SU-DHL-6 (cell line): ENCODE results near the gene PC.

Experiments used
- H2AFZ ChIP-seq: fragments of 200-600 bp; sonication (generic); 2 replicates; pipeline ENCODE4 v1.6.1; 2014; ENCODE audit warnings: low read depth, mild to moderate bottlenecking, moderate library complexity, mixed read lengths, antibody characterized with exemption, low read length; ENCODE audit not compliant: severe bottlenecking
- H3F3A ChIP-seq: fragments of 200-600 bp; shearing (Covaris generic); 2 replicates; pipeline ENCODE4 v1.6.0; 2016; ENCODE audit warnings: antibody characterized with exemption, mild to moderate bottlenecking; ENCODE audit not compliant: insufficient read depth
- H3K27ac ChIP-seq: fragments of 200-600 bp; sonication (generic); 2 replicates; pipeline ENCODE4 v1.5.1; 2016; ENCODE audit warnings: low read depth, mild to moderate bottlenecking, low read length, moderate library complexity, mixed read lengths
- H3K27me3 ChIP-seq: fragments of 200-600 bp; sonication (generic), shearing (Covaris generic); 2 replicates; pipeline ENCODE4 v1.6.0; 2014; ENCODE audit warnings: mild to moderate bottlenecking, low read length
- H3K36me3 ChIP-seq: fragments of 200-600 bp; sonication (generic); 2 replicates; pipeline ENCODE4 v1.6.1; 2014; ENCODE audit warnings: mild to moderate bottlenecking, low read length, mixed read lengths
- H3K4me2 ChIP-seq: fragments of 300-600, 200-600 bp; shearing (Covaris generic), sonication (generic); 2 replicates; pipeline ENCODE4 v1.6.0; 2014; ENCODE audit warnings: low read length, low read depth, mild to moderate bottlenecking; ENCODE audit not compliant: poor library complexity, severe bottlenecking
- H3K4me3 ChIP-seq: fragments of 200-600 bp; sonication (generic); 2 replicates; pipeline ENCODE4 v1.5.1; 2014; ENCODE audit warnings: antibody characterized with exemption, low read length, mild to moderate bottlenecking, mixed read lengths; ENCODE audit not compliant: insufficient read depth, poor library complexity, severe bottlenecking
- H3K79me2 ChIP-seq: fragments of 200-600 bp; sonication (generic); 2 replicates; pipeline ENCODE4 v1.6.1; 2014; ENCODE audit warnings: mild to moderate bottlenecking, low read length, moderate library complexity; ENCODE audit not compliant: insufficient read depth
- H3K9ac ChIP-seq: fragments of 200-600 bp; sonication (generic); 2 replicates; pipeline ENCODE4 v1.7.0; 2014; ENCODE audit warnings: mild to moderate bottlenecking, low read length
- H3K9me2 ChIP-seq: fragments of 200-600 bp; sonication (generic); replicated peaks from 2 replicates; pipeline ENCODE4 v1.6.1; 2014; ENCODE audit warnings: low read length; ENCODE audit not compliant: insufficient read depth
- H3K9me3 ChIP-seq: fragments of 200-600 bp; sonication (generic); 2 replicates; pipeline ENCODE4 v1.6.1; 2014; ENCODE audit warnings: low read length, mixed read lengths; ENCODE audit not compliant: insufficient read depth
- H4K20me1 ChIP-seq: fragments of 200-600 bp; sonication (generic); 2 replicates; pipeline ENCODE4 v1.6.1; 2014; ENCODE audit warnings: low read depth, mild to moderate bottlenecking, antibody characterized with exemption, low read length, moderate library complexity, mixed read lengths
- EZH2phosphoT487 ChIP-seq: fragments of 200-600 bp; sonication (generic), shearing (Covaris generic); conservative IDR thresholded peaks from 2 replicates; pipeline ENCODE4 v1.6.1; 2018; ENCODE audit warnings: mild to moderate bottlenecking, antibody characterized with exemption, low read length, moderate library complexity, mixed read lengths
- TF ChIP-seq, protein P1 (sequence below): fragments of 200-600 bp; sonication (generic); IDR thresholded peaks from one replicate; pipeline ENCODE4 v1.5.1; 2017; ENCODE audit warnings: antibody characterized with exemption, mild to moderate bottlenecking, low read length, moderate library complexity; ENCODE audit not compliant: insufficient read depth, poor library complexity, severe bottlenecking

Gene PC

DNA sequence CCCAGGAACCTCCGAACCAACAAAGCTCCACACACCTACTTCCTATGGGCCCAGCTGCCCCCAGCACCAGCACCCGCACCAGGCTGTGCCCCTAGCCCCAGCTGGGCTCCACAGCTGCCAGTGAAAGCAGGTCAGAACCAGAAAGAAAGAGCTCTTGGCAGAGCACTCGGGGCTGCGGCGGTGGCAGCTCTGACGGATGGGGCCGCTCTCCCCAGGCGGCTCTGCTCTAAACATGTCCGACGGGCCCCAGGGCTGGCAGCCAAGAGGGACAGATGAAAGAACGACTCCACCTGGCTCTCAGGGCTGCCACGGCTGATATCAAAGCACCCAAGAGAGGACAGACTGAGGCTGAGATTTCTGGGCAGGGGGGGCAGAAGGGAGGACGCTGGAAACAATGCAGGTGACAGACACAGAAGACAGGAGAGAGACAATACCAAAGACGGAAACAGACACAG is 75.6 kb downstream of the PC start:
- Histone ChIP-seq H3K27me3 (no peaks in the 10 kb centered on the region), H3F3A (no peaks in the 10 kb centered on the region), H3K4me2 (no peak overlapping the region), H4K20me1 (no peaks in the 10 kb centered on the region), H3K9ac (no peak overlapping the region), H3K36me3 (no peaks in the 10 kb centered on the region), H2AFZ (no peak overlapping the region), H3K27ac (no peak overlapping the region), H3K9me3 (no peaks in the 10 kb centered on the region), H3K4me3 (no peak overlapping the region), H3K9me2 (no peaks in the 10 kb centered on the region), H3K79me2 (no peaks in the 10 kb centered on the region)
- TF ChIP-seq, protein P1, sequence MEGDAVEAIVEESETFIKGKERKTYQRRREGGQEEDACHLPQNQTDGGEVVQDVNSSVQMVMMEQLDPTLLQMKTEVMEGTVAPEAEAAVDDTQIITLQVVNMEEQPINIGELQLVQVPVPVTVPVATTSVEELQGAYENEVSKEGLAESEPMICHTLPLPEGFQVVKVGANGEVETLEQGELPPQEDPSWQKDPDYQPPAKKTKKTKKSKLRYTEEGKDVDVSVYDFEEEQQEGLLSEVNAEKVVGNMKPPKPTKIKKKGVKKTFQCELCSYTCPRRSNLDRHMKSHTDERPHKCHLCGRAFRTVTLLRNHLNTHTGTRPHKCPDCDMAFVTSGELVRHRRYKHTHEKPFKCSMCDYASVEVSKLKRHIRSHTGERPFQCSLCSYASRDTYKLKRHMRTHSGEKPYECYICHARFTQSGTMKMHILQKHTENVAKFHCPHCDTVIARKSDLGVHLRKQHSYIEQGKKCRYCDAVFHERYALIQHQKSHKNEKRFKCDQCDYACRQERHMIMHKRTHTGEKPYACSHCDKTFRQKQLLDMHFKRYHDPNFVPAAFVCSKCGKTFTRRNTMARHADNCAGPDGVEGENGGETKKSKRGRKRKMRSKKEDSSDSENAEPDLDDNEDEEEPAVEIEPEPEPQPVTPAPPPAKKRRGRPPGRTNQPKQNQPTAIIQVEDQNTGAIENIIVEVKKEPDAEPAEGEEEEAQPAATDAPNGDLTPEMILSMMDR: no peak
- no peak for TF ChIP-seq EZH2phosphoT487

DNA sequence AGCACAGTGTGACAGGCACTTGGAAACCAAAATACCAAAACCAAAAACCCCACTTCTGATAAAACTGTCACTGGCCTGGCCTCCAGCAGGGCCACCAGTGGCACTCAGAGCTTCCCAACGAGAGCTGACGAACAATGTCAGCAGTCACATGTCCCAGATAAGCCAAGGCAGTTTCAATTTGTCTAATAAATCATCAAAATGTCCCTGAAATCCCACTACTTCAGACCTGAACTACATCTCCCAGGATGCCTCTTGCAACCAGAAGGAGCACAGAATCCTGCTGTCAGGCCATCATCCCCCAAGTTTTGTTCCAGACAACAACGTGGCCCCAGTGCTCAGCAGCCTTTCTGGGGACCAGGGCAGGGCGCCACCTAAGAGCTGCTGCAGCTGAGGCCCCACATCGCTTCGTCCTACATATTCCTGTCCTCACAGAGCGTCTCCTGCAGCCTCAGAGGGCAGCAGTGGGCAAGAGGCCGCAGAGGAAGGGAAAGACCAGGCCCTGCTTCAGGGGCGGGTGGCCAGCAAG is 76.2 kb downstream of the PC start:
- TF ChIP-seq, protein P1: no peak
- TF ChIP-seq EZH2phosphoT487: no peak
- H3K27ac ChIP-seq: no peak overlapping the region
- H3K27me3 ChIP-seq: no peaks in the 10 kb centered on the region
- H3K9me3 ChIP-seq: no peaks in the 10 kb centered on the region
- no peaks in the 10 kb centered on the region for H3K79me2 ChIP-seq
- H3K9me2 ChIP-seq: no peaks in the 10 kb centered on the region
- no peak overlapping the region for H3K9ac ChIP-seq
- no peaks in the 10 kb centered on the region for H3K36me3 ChIP-seq
- H3K4me3 ChIP-seq: no peak overlapping the region
- no peak overlapping the region for H2AFZ ChIP-seq
- H3K4me2 ChIP-seq: no peak overlapping the region
- no peaks in the 10 kb centered on the region for H4K20me1 ChIP-seq
- no peaks in the 10 kb centered on the region for H3F3A ChIP-seq

DNA sequence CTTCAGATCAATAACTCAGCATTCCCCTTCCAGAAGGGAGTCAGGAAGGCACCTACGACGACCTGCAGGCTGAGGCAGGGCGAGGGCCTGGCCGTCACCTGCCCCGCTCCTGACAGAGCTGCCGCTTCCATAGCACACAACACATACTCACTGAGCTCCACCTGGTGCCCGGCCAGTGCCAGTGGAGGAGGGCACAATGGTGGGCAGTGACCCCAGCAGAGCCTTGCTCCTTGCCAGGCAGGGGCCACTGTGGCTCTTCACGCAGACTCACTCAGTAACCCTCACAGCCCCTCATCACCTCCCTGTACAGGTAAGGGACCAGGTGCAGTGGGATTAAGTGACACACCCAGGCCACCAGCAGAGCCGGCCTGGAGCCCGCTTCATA is 76.7 kb downstream of the PC start:
- no peak overlapping the region for H3K4me2 ChIP-seq
- TF ChIP-seq EZH2phosphoT487: no peak
- TF ChIP-seq, protein P1: no peak
- H3K27ac ChIP-seq: no peak overlapping the region
- no peaks in the 10 kb centered on the region for H3K36me3 ChIP-seq
- no peaks in the 10 kb centered on the region for H3K9me2 ChIP-seq
- H3K9ac ChIP-seq: no peak overlapping the region
- no peaks in the 10 kb centered on the region for H3K79me2 ChIP-seq
- no peak overlapping the region for H3K4me3 ChIP-seq
- no peaks in the 10 kb centered on the region for H3F3A ChIP-seq
- no peaks in the 10 kb centered on the region for H4K20me1 ChIP-seq
- no peak overlapping the region for H2AFZ ChIP-seq
- H3K9me3 ChIP-seq: no peaks in the 10 kb centered on the region
- no peaks in the 10 kb centered on the region for H3K27me3 ChIP-seq
